ENCODE measurements around the gene ENG.

DNA sequence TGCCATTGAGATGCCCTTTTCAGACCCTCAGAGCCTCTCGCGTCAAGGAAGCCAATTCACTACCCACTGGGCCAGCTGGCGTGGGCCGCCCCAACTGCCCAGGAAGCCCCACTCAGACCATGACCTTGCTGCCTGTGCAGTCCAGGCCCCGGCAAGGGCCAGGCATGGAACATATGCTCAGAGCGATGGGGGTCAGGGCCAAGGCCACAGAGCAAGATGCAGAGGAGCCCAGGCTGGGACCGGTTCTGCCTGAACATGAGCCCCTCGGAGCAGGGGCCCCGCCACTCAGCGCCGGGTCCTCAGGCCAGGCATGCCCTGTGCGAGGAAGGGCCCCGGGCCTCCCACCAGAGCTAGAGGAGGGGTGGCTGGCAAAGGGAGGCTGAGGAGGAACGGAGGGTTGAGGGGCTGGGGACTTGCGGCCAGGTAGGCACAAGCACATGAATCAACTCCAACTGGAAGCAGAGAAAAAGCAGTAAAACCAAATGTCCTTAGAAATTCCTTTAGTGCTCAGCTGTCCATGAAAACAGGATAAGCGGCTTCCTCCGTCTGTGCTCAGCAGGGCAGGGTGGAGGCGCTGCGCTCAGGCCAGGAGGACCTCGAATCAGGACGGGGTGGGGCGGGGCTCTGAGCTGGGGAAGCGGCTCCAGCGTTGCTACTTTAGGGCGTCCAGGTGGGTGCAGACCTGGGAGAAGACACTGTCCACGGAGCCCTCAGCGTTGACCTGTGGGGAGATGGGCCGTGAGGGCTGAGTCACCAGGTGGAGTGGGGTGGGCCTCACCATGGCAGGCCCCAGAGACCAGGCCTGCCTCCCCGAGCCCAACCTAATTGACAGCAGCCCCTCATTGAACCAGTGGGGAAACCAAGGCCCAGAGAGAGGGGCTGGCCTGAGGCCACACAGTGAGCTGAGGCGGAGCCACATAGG lies 13.2 kb upstream of the ENG start:
- TF ChIP-seq, protein P1, sequence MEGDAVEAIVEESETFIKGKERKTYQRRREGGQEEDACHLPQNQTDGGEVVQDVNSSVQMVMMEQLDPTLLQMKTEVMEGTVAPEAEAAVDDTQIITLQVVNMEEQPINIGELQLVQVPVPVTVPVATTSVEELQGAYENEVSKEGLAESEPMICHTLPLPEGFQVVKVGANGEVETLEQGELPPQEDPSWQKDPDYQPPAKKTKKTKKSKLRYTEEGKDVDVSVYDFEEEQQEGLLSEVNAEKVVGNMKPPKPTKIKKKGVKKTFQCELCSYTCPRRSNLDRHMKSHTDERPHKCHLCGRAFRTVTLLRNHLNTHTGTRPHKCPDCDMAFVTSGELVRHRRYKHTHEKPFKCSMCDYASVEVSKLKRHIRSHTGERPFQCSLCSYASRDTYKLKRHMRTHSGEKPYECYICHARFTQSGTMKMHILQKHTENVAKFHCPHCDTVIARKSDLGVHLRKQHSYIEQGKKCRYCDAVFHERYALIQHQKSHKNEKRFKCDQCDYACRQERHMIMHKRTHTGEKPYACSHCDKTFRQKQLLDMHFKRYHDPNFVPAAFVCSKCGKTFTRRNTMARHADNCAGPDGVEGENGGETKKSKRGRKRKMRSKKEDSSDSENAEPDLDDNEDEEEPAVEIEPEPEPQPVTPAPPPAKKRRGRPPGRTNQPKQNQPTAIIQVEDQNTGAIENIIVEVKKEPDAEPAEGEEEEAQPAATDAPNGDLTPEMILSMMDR (conservative IDR thresholded peaks at IDR 0.05 in 1 of 2, IDR thresholded peaks at IDR 0.05 in 1 of 2; ENCODE audit: extremely low read depth in 1 of 2, insufficient read depth in 1 of 2, low read depth in 1 of 2, low read length in 2 of 2) = no peak
- TF ChIP-seq EZH2 (IDR thresholded peaks at IDR 0.05; ENCODE audit: borderline replicate concordance, low read length) = no peak
